ENCODE results near the gene OR6J1.

- TF ChIP-seq, protein P1, sequence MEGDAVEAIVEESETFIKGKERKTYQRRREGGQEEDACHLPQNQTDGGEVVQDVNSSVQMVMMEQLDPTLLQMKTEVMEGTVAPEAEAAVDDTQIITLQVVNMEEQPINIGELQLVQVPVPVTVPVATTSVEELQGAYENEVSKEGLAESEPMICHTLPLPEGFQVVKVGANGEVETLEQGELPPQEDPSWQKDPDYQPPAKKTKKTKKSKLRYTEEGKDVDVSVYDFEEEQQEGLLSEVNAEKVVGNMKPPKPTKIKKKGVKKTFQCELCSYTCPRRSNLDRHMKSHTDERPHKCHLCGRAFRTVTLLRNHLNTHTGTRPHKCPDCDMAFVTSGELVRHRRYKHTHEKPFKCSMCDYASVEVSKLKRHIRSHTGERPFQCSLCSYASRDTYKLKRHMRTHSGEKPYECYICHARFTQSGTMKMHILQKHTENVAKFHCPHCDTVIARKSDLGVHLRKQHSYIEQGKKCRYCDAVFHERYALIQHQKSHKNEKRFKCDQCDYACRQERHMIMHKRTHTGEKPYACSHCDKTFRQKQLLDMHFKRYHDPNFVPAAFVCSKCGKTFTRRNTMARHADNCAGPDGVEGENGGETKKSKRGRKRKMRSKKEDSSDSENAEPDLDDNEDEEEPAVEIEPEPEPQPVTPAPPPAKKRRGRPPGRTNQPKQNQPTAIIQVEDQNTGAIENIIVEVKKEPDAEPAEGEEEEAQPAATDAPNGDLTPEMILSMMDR (IDR thresholded peaks at IDR 0.05; ENCODE audit: insufficient read depth, low read length): no peak
- TF ChIP-seq POLR2AphosphoS5 (IDR thresholded peaks at IDR 0.05; ENCODE audit: low read depth) (no peak), GABPA (IDR thresholded peaks at IDR 0.05; ENCODE audit: low read depth) (no peak)
- TF ChIP-seq, protein P2, sequence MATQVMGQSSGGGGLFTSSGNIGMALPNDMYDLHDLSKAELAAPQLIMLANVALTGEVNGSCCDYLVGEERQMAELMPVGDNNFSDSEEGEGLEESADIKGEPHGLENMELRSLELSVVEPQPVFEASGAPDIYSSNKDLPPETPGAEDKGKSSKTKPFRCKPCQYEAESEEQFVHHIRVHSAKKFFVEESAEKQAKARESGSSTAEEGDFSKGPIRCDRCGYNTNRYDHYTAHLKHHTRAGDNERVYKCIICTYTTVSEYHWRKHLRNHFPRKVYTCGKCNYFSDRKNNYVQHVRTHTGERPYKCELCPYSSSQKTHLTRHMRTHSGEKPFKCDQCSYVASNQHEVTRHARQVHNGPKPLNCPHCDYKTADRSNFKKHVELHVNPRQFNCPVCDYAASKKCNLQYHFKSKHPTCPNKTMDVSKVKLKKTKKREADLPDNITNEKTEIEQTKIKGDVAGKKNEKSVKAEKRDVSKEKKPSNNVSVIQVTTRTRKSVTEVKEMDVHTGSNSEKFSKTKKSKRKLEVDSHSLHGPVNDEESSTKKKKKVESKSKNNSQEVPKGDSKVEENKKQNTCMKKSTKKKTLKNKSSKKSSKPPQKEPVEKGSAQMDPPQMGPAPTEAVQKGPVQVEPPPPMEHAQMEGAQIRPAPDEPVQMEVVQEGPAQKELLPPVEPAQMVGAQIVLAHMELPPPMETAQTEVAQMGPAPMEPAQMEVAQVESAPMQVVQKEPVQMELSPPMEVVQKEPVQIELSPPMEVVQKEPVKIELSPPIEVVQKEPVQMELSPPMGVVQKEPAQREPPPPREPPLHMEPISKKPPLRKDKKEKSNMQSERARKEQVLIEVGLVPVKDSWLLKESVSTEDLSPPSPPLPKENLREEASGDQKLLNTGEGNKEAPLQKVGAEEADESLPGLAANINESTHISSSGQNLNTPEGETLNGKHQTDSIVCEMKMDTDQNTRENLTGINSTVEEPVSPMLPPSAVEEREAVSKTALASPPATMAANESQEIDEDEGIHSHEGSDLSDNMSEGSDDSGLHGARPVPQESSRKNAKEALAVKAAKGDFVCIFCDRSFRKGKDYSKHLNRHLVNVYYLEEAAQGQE (IDR thresholded peaks at IDR 0.05; ENCODE audit: insufficient replicate concordance, low read depth): no peak
Measured at GRCh38 chr14:22607291-22607690, 36.9 kb downstream of the OR6J1 start.

All from HL-60 (cell line).